NCI-H2196 treated with DMSO at 0.1 percent for 48 hours (cell line): Measurements from ENCODE around the gene SARM1.
"Not testable (repeated sequence)": the region's sequence is repeated elsewhere in the genome, so short reads cannot be mapped to it uniquely, and the experiment has no call there.

Experiments used
- DNase-seq: peaks from one replicate; lab custom pipeline; 2025; ENCODE audit not compliant: unreplicated experiment; lab: John Stamatoyannopoulos, UW

Gene SARM1

GRCh38 chr17:28371245-28372202 is at the start of gene SARM1:
Gene SARM1 (plus strand): TSS chr17:28371694. CDS start chr17:28372033, 339 bp downstream.
- DNase-seq, result peak; percentile 60

DNA sequence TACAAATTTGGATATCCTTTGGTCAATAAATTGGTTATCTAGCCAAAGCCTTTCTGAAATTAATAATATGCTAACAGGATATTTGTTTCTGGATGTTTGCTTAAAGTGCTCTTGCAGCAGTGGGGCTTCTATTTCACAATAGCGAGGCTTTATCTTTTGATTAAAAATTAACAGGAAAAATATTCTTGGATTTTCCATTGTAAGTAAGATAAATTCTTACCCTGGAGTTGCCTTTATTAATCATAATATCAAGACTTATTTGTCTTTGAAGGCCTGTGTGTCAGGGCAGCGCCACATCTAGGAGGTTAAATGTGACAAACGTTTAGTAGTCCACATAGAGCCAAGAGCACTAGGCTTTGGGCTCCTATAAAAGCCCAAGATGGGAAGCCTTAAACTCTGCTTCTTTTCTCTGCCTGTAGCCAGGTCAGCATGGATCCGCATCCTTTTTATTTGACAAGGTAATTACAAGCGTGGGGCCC is 47.2 kb upstream of the SARM1 start:
- DNase-seq, result no peak

GRCh38 chr17:28324781-28325180 is 46.7 kb upstream of the SARM1 start:
- no peak for DNase-seq

- no peak for DNase-seq
Observed at GRCh38 chr17:28325211-28325610, 46.3 kb upstream of the SARM1 start.

GRCh38 chr17:28326114-28326513 is 45.4 kb upstream of the SARM1 start:
- DNase-seq, result no peak

DNA sequence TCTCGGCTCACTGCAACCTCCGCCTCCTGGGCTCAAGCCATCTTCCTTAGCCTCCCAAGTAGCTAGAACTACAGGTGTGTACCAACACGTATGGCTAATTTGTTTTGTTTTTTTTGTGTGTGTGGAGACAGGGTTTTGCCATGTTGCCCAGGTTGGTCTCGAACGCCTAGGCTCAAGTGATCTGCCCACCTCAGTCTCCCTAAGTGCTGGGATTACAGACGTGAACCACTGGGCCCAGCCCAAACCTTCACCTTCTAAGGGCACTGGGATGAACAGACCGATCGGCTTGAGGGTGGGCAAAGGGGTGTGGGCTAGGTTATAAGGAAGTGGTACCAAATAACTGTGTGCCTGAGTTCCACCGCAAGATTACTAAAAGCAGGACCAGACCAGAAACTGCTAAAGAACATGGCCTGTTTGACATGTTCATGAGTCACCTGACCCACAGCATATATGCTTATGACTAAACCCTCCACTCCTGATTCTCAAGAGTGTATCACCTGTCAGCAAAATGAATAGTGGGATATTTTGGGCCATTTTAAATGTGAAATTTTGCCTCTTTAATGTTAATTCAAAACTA is 44.4 kb upstream of the SARM1 start:
- no peak for DNase-seq

DNA sequence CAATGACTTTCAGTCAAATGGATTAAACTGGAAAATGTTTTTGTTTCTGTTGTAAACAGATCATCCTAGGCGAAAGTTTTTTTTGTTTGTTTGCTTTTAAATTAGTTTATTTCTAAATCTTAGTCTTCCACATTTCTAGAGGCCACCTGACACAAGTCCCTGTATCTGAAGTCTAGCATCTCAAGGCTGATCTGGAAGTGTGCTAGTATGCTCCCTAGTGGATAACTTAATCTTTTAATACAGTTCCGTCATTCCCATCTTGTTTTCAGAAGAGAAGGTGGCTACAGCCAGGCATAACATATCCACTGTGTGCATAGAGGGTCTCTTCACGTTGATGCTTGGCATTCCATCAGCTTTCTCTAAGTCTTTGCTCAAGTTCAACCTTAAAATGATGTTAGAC is 43.8 kb upstream of the SARM1 start:
- no peak for DNase-seq

DNA sequence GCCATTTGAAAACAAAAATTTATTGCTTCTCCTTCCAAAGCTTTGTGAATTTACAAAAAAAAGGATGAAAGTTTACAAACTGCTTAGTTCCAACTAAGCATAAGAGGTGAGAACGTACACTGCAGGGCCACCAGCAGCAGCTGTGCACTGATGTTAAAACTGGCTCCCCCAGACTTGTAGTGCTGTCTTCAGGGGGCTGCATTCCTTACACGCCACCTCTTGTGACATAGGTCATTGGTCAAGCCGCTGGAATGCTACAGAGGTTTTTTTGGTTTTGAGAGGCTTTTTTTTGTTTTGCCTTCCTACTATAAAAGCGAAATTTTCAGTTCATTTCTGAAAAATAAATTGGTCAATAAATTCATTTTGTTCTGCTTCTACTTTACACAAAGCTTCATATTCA is 43.2 kb upstream of the SARM1 start:
- no peak for DNase-seq

DNA sequence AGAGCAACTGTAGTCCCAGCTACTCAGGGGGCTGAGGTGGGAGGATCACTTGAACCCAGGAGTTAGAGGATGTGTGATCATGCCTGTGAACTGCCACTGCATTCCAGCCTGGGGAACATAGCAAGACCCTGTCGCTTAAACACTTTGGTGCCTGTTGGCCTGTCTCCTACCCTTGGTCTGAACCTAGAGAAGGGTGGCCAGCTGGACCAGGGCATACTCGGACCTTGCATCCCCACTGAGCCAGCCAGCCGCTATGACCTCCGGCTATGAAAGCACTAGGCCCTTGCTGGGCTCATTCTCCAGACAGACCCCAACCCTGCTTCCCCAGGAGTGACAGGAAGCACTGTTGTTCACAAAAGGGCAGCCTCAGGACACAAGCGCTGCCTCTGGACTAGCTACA is 40.8 kb upstream of the SARM1 start:
- DNase-seq, result no peak

DNA sequence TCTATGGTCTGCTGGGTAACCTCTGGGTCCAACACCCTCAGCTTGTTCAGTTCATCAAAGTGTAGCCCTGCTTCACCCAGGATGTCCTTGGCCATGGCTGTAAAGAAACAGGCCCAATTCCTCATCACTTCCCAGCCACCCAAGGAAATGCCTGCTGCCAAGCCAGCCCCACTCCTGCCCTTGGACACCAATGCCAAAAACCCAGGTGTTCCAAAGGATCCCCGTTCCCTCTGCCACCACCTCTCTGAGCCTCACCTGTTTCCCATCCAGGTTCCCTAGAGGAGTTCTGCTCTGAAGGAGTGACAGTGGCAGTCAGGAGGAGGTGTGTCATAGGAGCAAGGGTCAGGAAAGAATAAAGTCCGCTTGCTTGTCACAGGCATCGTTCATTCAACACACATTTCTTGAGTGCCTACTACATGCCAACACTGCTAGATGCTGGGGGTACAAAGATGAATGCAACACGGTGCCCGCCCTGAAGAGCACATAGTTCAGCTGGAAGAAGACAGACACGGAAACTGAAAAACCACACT is 39.5 kb upstream of the SARM1 start:
- no peak for DNase-seq

DNA sequence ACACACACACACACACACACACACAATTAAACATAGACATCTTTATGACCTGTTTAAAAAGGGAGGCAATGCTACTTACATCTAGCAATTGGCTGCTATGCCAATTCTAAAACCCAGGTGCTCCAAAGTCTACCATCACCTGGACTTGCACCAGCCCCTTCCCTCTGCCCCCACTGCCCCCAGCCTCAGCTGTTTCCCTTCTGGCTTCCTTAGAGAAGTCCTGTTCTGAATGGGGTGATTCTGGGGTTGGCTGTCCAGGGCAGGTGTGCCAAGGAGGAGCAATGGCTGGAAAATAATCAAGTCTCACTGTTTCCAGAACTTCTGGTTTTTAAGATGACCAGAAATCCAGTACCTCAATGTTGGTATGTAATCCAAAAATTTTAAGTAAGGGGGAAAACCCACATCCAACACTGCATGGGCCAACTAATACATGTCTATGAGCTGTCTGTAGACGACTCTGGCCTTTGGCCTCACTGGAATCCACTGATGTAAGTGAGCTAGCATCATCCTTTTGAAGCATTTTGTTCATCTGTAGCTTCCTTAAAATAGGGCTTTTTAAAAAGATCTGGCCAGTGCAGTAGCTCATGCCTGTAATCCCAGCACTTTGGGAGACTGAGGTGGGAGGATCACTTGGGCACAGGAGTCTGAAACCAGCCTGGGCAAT is 38.3 kb upstream of the SARM1 start:
- no peak for DNase-seq

DNA sequence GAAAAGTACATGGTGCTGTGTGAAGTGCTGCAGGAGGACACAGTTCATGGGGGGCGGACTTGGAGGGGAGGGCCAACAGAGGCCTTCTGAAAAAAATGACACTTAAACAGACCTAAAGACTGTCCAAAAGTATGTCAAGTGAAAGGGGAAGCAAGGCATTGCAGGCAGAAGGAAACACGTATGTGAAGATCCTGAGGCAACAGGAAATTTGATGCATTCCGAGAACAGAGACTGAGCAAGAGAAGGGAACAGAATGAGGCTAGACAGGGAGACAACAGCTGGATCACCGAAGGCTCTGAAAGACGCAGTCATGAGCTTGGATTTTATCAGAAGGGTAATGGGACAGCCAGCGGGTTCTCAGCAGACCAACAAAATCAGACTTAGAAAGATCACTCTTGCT is 37.3 kb upstream of the SARM1 start:
- no peak for DNase-seq

DNA sequence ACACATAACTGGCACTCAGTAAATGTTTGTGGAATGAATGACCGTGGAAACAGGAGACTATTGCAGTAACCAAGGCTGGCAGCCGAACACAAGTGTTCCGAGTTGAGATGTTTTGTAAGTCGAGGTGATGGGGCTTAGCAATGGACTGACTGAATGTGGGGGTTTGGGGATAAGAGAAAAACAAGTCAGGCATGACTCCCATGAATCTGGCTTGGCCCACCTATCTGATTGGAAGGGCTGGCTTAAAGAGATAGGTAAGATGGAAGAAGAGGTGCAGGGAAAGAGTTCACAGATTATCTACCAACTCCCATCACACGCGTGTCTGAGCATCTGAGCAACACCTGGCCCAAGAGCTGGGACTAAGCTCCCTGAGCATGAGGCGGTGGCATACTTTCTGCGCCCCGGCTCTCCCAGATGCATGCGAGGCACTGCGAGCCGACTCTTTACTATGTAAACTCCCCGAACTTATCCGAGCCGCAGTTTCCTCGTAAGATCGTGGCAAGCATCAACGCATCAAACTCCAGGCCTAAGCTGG is 36.8 kb upstream of the SARM1 start:
- no peak for DNase-seq

DNA sequence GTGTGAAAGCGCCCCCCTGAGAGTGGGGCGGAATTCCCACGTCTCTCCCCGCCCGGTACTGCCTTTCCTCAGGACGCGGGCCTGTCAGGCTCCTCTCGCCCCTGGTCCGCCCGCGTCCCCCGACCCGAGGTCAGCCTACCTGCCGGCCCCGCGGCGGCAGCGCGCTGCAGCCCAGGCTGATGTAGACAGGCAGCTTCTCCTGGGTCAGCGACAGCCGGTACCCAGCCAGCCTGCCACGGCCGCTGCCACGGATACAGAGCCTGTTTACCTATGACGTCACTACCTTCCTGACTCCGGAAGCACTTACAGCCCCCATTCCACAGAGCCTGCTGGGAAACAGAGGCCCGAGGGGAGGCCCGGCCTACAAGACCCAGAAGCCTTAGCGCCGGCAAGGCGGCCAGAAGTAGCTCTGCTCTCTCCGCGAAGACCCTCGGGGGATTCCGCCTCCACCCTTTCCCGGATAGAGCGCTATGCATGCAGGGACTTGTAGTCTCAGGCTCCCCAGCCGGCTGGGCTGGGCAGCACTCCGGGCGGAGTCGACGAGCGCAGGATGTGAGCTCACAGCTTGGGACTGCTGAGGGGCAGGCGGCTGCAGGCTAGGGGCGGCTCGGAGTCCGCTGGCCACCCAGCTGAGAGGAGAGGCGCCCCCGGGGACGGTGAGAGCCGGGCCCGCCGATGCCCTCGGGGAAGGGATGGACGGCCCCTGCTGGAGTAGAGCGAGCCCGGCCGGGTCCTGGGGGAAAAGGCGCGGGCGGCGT is 36.1 kb upstream of the SARM1 start, which contains the start of the genes IFT20 and TNFAIP1:
IFT20 (minus strand) TSS at position 272 of the 758 bp plus-strand sequence. CDS start 3,487 bp downstream, outside the sequence.
TNFAIP1 (plus strand) TSS at position 561 of the 758 bp plus-strand sequence. CDS start 3,761 bp downstream, outside the sequence.
- DNase-seq, result peak; percentile 89

- DNase-seq, result no peak
Observed at GRCh38 chr17:28335959-28336871, 35.3 kb upstream of the SARM1 start.

GRCh38 chr17:28338056-28338768 is 33.3 kb upstream of the SARM1 start:
- DNase-seq, result no peak

GRCh38 chr17:28338769-28339212 is 32.7 kb upstream of the SARM1 start:
- not testable (repeated sequence) for DNase-seq

DNA sequence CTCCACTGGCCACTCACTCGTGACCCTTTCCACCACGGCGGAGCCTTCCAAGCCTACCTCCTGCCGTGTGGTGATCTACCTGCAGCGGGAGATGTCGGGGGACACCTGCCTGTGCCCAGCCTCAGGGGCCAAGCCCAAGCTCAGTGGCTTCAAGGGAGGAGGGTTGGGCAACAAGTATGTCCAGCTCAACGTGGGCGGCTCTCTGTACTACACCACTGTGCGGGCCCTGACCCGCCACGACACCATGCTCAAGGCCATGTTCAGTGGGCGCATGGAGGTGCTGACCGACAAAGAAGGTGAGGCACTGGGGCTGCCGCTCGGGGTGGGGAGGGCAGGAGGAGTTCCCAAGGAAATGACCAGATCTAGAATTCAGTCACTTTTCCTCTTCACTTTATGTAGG is 32.1 kb upstream of the SARM1 start:
- no peak for DNase-seq
